ENCODE data around the gene ERP27. TPM values are rescaled to one million over a fixed set of nuclear protein-coding genes. Genes with fewer than 3 reads are reported as not detected.

ERP27 gene
- total RNA-seq, 1 experiment from 2014 or later = not detected

GRCh38 chr12:14876833-14877232 lies 61.5 kb downstream of the ERP27 start:
- Histone ChIP-seq H3K27me3 (ENCODE audit: control insufficient read depth, insufficient read depth, low read length) (no peaks in the 10 kb centered on the region), H3K27ac (ENCODE audit: low read length) (no peak overlapping the region), H3K4me1 (ENCODE audit: control insufficient read depth, insufficient read depth, low read length) (no peaks in the 10 kb centered on the region), H3K4me3 (ENCODE audit: low read depth in 2 of 2, low read length in 2 of 2) (no peak overlapping the region), H3K36me3 (ENCODE audit: control insufficient read depth, insufficient read depth, low read length) (no peaks in the 10 kb centered on the region), H3K9me3 (ENCODE audit: control insufficient read depth, insufficient read depth, low read depth, low read length) (no peaks in the 10 kb centered on the region)
- no TSS peak for BruUV-seq (replicated peaks)
- DNase-seq (ENCODE audit: low read depth, low spot score) (no peak), ATAC-seq (no peak)
- POLR2A ChIA-PET = no interaction called here
- no peak for TF ChIP-seq TCF7L2 (IDR thresholded peaks at IDR 0.05; ENCODE audit: low read depth, low read length)
- no peak for TF ChIP-seq CTCF (IDR thresholded peaks at IDR 0.05)
- no peak for TF ChIP-seq REST (IDR thresholded peaks at IDR 0.05; ENCODE audit: insufficient read depth in 1 of 2, low read depth in 2 of 2, low read length in 1 of 2)
- no peak for TF ChIP-seq SIN3A (IDR thresholded peaks at IDR 0.05; ENCODE audit: borderline replicate concordance, insufficient read depth, low read depth, low read length)
- no peak for TF ChIP-seq POLR2AphosphoS5 (IDR thresholded peaks at IDR 0.05; ENCODE audit: low read depth, low read length)
- in situ Hi-C loops (cut with HindIII; ENCODE audit: low pct_unique_long_range_greater_than_20kb, low sequenced_read_pairs) = no loop called here
- CTCF ChIA-PET = no interaction called here
- intact Hi-C loops (cut with micrococcal nuclease; ENCODE audit: unreplicated experiment) = no loop called here

- DNase-seq (ENCODE audit: low read depth, low spot score) (no peak), ATAC-seq (no peak)
- ChIA-PET POLR2A (no interaction called here), CTCF (no interaction called here)
- no TSS peak for BruUV-seq (replicated peaks)
- in situ Hi-C loops (cut with HindIII; ENCODE audit: low pct_unique_long_range_greater_than_20kb, low sequenced_read_pairs) (no loop called here), intact Hi-C loops (cut with micrococcal nuclease; ENCODE audit: unreplicated experiment) (no loop called here)
- no peak overlapping the region for H3K4me3 ChIP-seq (ENCODE audit: low read depth in 2 of 2, low read length in 2 of 2)
- TF ChIP-seq REST (IDR thresholded peaks at IDR 0.05; ENCODE audit: insufficient read depth in 1 of 2, low read depth in 2 of 2, low read length in 1 of 2) = no peak
- TF ChIP-seq POLR2AphosphoS5 (IDR thresholded peaks at IDR 0.05; ENCODE audit: low read depth, low read length) = no peak
- no peak for TF ChIP-seq SIN3A (IDR thresholded peaks at IDR 0.05; ENCODE audit: borderline replicate concordance, insufficient read depth, low read depth, low read length)
- no peak for TF ChIP-seq CTCF (IDR thresholded peaks at IDR 0.05)
- TF ChIP-seq TCF7L2 (IDR thresholded peaks at IDR 0.05; ENCODE audit: low read depth, low read length) = no peak
- H3K27ac ChIP-seq (ENCODE audit: low read length) = no peak overlapping the region
- H3K27me3 ChIP-seq (ENCODE audit: control insufficient read depth, insufficient read depth, low read length) = no peaks in the 10 kb centered on the region
- H3K4me1 ChIP-seq (ENCODE audit: control insufficient read depth, insufficient read depth, low read length) = no peaks in the 10 kb centered on the region
- H3K9me3 ChIP-seq (ENCODE audit: control insufficient read depth, insufficient read depth, low read depth, low read length) = no peaks in the 10 kb centered on the region
- H3K36me3 ChIP-seq (ENCODE audit: control insufficient read depth, insufficient read depth, low read length) = no peaks in the 10 kb centered on the region
Observed at GRCh38 chr12:14874882-14875281, 63.5 kb downstream of the ERP27 start.
